ENCODE results near the gene GMDS. TPM values are rescaled to one million over a fixed set of nuclear protein-coding genes. Genes with fewer than 3 reads are reported as not detected.

GMDS gene
- total and polyA plus RNA-seq, 2 of the 8 experiments (the other 6 are each of a cell fraction or from before 2014, with no cell fraction given) = 16.8 to 50.0 TPM

DNA sequence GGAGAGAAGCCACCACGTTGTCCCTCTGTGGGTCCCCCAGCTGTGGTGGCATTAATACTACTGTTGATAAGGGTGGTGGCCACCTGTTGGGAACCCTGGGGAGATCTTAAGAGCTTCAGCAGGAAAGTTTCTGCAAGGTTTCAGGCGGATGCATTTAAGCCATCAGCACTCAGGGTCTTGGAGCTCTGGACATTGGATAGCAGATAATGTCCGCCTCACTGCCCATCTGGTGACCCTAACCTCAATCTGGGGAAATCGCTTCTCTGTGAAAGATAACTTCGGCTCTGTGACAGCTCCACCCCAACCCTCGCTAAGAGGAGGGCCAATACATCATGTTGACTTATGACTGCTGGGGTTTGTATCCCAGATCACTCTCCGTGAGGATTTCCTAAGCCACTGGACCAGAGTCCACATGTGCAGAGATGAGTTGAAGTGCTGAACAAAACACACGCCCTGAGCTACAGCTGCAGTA, 542.8 kb downstream of the GMDS start:
- 90% methylated on average over 8 of the region's 8 CpGs; no CpG with 5 or more reads in 1 of the 2 experiments for WGBS, 2 experiments (ENCODE audit: extremely low coverage in 1 of 2, insufficient coverage in 1 of 2, insufficient read length in 1 of 2, insufficient replicate concordance in 2 of 2, low coverage in 1 of 2, low lambda C conversion rate in 2 of 2, missing lambda C conversion rate in 1 of 2)
- H3K14ac ChIP-seq (ENCODE audit: insufficient read length) = no peak overlapping the region
- no peak overlapping the region for H4K91ac ChIP-seq (replicated peaks; ENCODE audit: insufficient read length, low read length)
- no peak overlapping the region for H4K5ac ChIP-seq (ENCODE audit: insufficient read length, low read depth, low read length)
- H3K4me3 ChIP-seq (ENCODE audit: extremely low read depth in 1 of 4, insufficient read depth in 2 of 4, low read depth in 3 of 4, low read length in 4 of 4) = no peak overlapping the region
- H2AFZ ChIP-seq (ENCODE audit: low read length) = no peak overlapping the region
- FAIRE-seq (no peak), DNase-seq (ENCODE audit: low read depth in 1 of 2, low spot score in 2 of 2) (no peak)
- no peaks in the 10 kb centered on the region for H4K20me1 ChIP-seq (replicated peaks in 1 of 2; ENCODE audit: control insufficient read depth in 1 of 2, insufficient read depth in 2 of 2, low read length in 2 of 2)
- no peak overlapping the region for H2AK5ac ChIP-seq (ENCODE audit: low read depth, low read length)
- no peaks in the 10 kb centered on the region for H3K4me1 ChIP-seq (replicated peaks in 1 of 4; ENCODE audit: control insufficient read depth in 3 of 4, insufficient read depth in 4 of 4, low read length in 3 of 4)
- no peak overlapping the region for H2BK20ac ChIP-seq (ENCODE audit: low read length)
- no peak overlapping the region for H3K9ac ChIP-seq (replicated peaks in 1 of 4; ENCODE audit: extremely low read depth in 1 of 4, low read depth in 3 of 4, low read length in 3 of 4)
- no peak overlapping the region for H3K27ac ChIP-seq (ENCODE audit: low read depth, low read length)
- H4K8ac ChIP-seq (ENCODE audit: extremely low read depth, insufficient read depth, low read length) = no peak overlapping the region
- no peak overlapping the region for H2BK5ac ChIP-seq (ENCODE audit: low read depth, low read length)
- no peaks in the 10 kb centered on the region for H3K36me3 ChIP-seq (ENCODE audit: control insufficient read depth in 2 of 4, insufficient read depth in 4 of 4, low read length in 3 of 4)
- H3K23me2 ChIP-seq (ENCODE audit: low read depth, low read length) = no peaks in the 10 kb centered on the region
- H3K4me2 ChIP-seq (ENCODE audit: insufficient read depth in 1 of 2, low read depth in 2 of 2, low read length in 2 of 2) = no peak overlapping the region
- no peak overlapping the region for H2BK120ac ChIP-seq (replicated peaks; ENCODE audit: low read depth, low read length)
- H3K9me3 ChIP-seq (ENCODE audit: insufficient read depth in 2 of 2, low read depth in 1 of 2, low read length in 1 of 2) = no peaks in the 10 kb centered on the region; a peak in 1 of 4 replicates
- H3K4ac ChIP-seq (replicated peaks; ENCODE audit: insufficient read length, low read depth, low read length) = no peak overlapping the region
- no peak overlapping the region for H2BK12ac ChIP-seq (ENCODE audit: low read depth, low read length)
- no peak overlapping the region for H2BK15ac ChIP-seq (ENCODE audit: low read length)
- TF ChIP-seq TCF12 (IDR thresholded peaks at IDR 0.05; ENCODE audit: low read depth, low read length) (no peak), SP2 (IDR thresholded peaks at IDR 0.05; ENCODE audit: low read length) (no peak), POLR2AphosphoS5 (IDR thresholded peaks at IDR 0.05; ENCODE audit: low read depth, low read length) (no peak), RXRA (IDR thresholded peaks at IDR 0.05; ENCODE audit: insufficient read depth, low read depth, low read length) (no peak), JUND (IDR thresholded peaks at IDR 0.05; ENCODE audit: low read length) (no peak), CEBPB (IDR thresholded peaks at IDR 0.05; ENCODE audit: low read depth, low read length) (no peak), CBX5 (IDR thresholded peaks at IDR 0.05; ENCODE audit: low read depth, low read length) (no peak), MAFK (IDR thresholded peaks at IDR 0.05; ENCODE audit: low read depth, low read length) (no peak), CBX8 (IDR thresholded peaks at IDR 0.05; ENCODE audit: borderline replicate concordance, low read depth, low read length) (no peak), CREB1 (IDR thresholded peaks at IDR 0.05) (no peak), RAD21 (IDR thresholded peaks at IDR 0.05 in 1 of 2, conservative IDR thresholded peaks at IDR 0.05 in 1 of 2; ENCODE audit: low read depth in 2 of 2, low read length in 2 of 2) (no peak), ZNF274 (IDR thresholded peaks at IDR 0.05; ENCODE audit: borderline replicate concordance, extremely low read depth, low read length) (no peak)
- TF ChIP-seq, protein P1, sequence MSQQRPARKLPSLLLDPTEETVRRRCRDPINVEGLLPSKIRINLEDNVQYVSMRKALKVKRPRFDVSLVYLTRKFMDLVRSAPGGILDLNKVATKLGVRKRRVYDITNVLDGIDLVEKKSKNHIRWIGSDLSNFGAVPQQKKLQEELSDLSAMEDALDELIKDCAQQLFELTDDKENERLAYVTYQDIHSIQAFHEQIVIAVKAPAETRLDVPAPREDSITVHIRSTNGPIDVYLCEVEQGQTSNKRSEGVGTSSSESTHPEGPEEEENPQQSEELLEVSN (IDR thresholded peaks at IDR 0.05) = no peak
- H3K23ac ChIP-seq (ENCODE audit: insufficient read length) = no peak overlapping the region
- H3K18ac ChIP-seq (ENCODE audit: extremely low read depth, low read length) = no peak overlapping the region
- ChIA-PET CTCF (ENCODE audit: partially characterized antibody) (interaction anchor here (0.8 to 6.0 kb wide), 6 partner anchors 15 to 250 kb away, joined by 3 to 31 read pairs (median 4); no protein-coding TSS in a partner anchor), POLR2A (ENCODE audit: partially characterized antibody) (no interaction called here)
- no peaks in the 10 kb centered on the region for H3K27me3 ChIP-seq (replicated peaks in 1 of 4; ENCODE audit: control insufficient read depth in 3 of 4, extremely low read depth in 1 of 4, insufficient read depth in 3 of 4, low read length in 3 of 4)
- H3K79me1 ChIP-seq (ENCODE audit: low read depth, low read length) = no peaks in the 10 kb centered on the region
- H3K56ac ChIP-seq (replicated peaks; ENCODE audit: insufficient read length, low read depth, low read length) = no peak overlapping the region
- H3K79me2 ChIP-seq (ENCODE audit: control insufficient read depth in 1 of 2, insufficient read depth in 2 of 2, low read length in 2 of 2) = no peaks in the 10 kb centered on the region
